GM21723 (cell line): Measurements from ENCODE around the gene RBM3.

Source experiments
- ATAC-seq: cut with Tn5 transposase; IDR thresholded peaks from one replicate; pipeline ENCODE4 v1.9.1; 2021; ENCODE audit warnings: mild to moderate bottlenecking, moderate library complexity; ENCODE audit not compliant: unreplicated experiment

The RBM3 gene

GRCh38 chrX:48576108-48576507 lies 1.8 kb downstream of the RBM3 start:
- no peak for ATAC-seq

GRCh38 chrX:48578661-48579128 lies 4.4 kb downstream of the RBM3 start:
- ATAC-seq = no peak

GRCh38 chrX:48579259-48579658 lies 5.0 kb downstream of the RBM3 start:
- ATAC-seq = no peak

GRCh38 chrX:48580662-48581061 lies 6.4 kb downstream of the RBM3 start:
- ATAC-seq = no peak

GRCh38 chrX:48584698-48585097 lies 10.4 kb downstream of the RBM3 start:
- ATAC-seq = no peak

- ATAC-seq = no peak
Observed at GRCh38 chrX:48589482-48590162, 15.3 kb downstream of the RBM3 start.

GRCh38 chrX:48590203-48591103 lies 16.2 kb downstream of the RBM3 start:
- ATAC-seq = no peak

- no peak for ATAC-seq
Observed at GRCh38 chrX:48591255-48591791, 17.0 kb downstream of the RBM3 start.

- ATAC-seq = no peak
Observed at GRCh38 chrX:48592971-48593370, 18.7 kb downstream of the RBM3 start.

GRCh38 chrX:48595929-48596328 lies 21.6 kb downstream of the RBM3 start:
- ATAC-seq = no peak

- peak; percentile 68 for ATAC-seq
Observed at GRCh38 chrX:48597353-48598264, 23.3 kb downstream of the RBM3 start, which contains the start of gene WDR13. Gene WDR13, plus strand, starts transcription at chrX:48597492. Its CDS starts 505 bp downstream, at chrX:48597997.

GRCh38 chrX:48598614-48599013 lies 24.3 kb downstream of the RBM3 start:
- ATAC-seq = no peak

- no peak for ATAC-seq
Observed at GRCh38 chrX:48599341-48599740, 25.1 kb downstream of the RBM3 start.

- ATAC-seq = no peak
Observed at GRCh38 chrX:48600226-48600625, 25.9 kb downstream of the RBM3 start.

GRCh38 chrX:48601741-48602394 lies 27.6 kb downstream of the RBM3 start:
- no peak for ATAC-seq

GRCh38 chrX:48604701-48605100 lies 30.4 kb downstream of the RBM3 start:
- ATAC-seq = no peak

- no peak for ATAC-seq
Observed at GRCh38 chrX:48606091-48606490, 31.8 kb downstream of the RBM3 start.

- ATAC-seq = no peak
Observed at GRCh38 chrX:48611703-48612102, 37.4 kb downstream of the RBM3 start.

- ATAC-seq = no peak
Observed at GRCh38 chrX:48613502-48614160, 39.3 kb downstream of the RBM3 start.

- ATAC-seq = no peak
Observed at GRCh38 chrX:48616576-48616975, 42.3 kb downstream of the RBM3 start.
